Fibroblast of pulmonary artery (primary cell): ENCODE data around the gene THADA.

ENCODE experiments used
- DNase-seq: peaks from one replicate; pipeline ENCODE4 v3.0.0-alpha.2; 2010; ENCODE audit warnings: low read depth
- H3K4me3 ChIP-seq: replicated peaks from 2 replicates; pipeline ENCODE4 v1.5.1; 2011; ENCODE audit warnings: low read depth, mild to moderate bottlenecking, control low read depth, low read length, moderate library complexity
- CTCF ChIP-seq: IDR thresholded peaks from 2 replicates; pipeline ENCODE4 v1.5.1; 2011; ENCODE audit warnings: mild to moderate bottlenecking, control low read depth, low read length, inconsistent platforms; ENCODE audit errors: missing control alignments

THADA gene

GRCh38 chr2:43317194-43317593 lies 278.6 kb downstream of the THADA start:
- DNase-seq, result no peak
- no peak overlapping the region for H3K4me3 ChIP-seq
- TF ChIP-seq CTCF, result no peak

- TF ChIP-seq CTCF, result no peak
- H3K4me3 ChIP-seq, result no peak overlapping the region
- DNase-seq, result no peak
Observed at GRCh38 chr2:43315482-43315881, 280.4 kb downstream of the THADA start.

DNA sequence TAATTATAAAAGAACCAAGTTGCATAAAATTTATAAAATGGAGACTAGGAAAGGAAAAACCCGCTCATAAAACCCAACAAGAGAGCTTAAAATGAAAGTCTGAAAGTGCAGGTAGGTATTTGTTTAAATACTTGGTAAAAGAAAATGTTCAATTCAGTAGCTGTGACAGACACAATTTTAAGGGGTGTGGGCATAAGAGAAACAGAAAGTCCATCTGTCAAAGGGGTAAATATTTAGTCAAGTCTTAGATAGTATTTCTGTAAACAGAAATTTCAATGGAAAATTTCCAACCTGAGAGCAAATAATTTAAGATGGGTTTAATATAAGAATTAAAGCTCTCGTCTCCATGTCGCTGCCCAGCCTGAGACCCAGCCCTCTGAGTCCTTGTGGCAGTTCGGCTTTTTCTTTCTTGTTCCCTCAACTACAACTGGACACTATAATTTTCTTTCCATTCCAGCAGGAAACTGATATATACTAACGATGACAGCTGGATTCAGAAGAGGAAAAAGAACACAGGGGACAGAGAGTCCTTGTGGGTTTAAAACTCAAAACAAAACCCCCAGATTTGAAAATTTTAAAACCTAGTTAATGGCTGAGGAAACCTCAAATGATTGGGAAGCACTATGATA lies 281.4 kb downstream of the THADA start:
- H3K4me3 ChIP-seq, result no peak overlapping the region
- no peak for DNase-seq

DNA sequence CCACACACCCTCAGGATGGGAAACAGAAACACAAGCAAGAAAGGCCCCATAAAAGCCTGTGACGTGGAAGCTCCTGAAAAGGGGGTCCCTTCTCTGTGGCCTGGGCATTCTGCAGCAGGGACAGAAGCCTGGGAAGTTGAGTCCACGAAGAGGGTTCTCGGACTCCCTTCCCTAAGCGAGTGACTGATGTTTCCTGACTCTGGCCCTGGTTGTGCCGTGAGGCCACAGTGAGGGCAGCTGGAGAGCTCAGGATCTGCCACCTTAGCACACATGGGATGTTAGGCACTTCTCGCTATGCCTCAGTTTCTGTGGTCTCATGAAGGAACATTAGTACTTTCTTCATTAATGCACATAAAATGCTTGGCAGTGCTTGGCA lies 282.2 kb downstream of the THADA start:
- no peak overlapping the region for H3K4me3 ChIP-seq
- no peak for TF ChIP-seq CTCF
- no peak for DNase-seq

More for the DNA sequence above, 281.4 kb downstream of the THADA start:
- TF ChIP-seq CTCF, result no peak

- DNase-seq, result no peak
- TF ChIP-seq CTCF, result no peak
- H3K4me3 ChIP-seq, result no peak overlapping the region
Observed at GRCh38 chr2:43312755-43313641, 282.8 kb downstream of the THADA start.

- peak; percentile 96 for DNase-seq
Observed at GRCh38 chr2:43311276-43311675, 284.6 kb downstream of the THADA start.

More at GRCh38 chr2:43311276-43311675, 284.6 kb downstream of the THADA start:
- no peak for TF ChIP-seq CTCF
- H3K4me3 ChIP-seq, result no peak overlapping the region
